AG09309 (cell line): ENCODE data around the gene PRPS1L1.

Experiments used
- DNase-seq: peaks from one replicate; pipeline ENCODE4 v3.0.0-alpha.2; 2010; ENCODE audit warnings: low read depth
- H3K4me3 ChIP-seq: 2 replicates; pipeline ENCODE4 v1.5.1; 2011; ENCODE audit warnings: mild to moderate bottlenecking, low read depth, low read length, moderate library complexity; ENCODE audit not compliant: control insufficient read depth
- TF ChIP-seq, protein P1 (sequence below): IDR thresholded peaks from 2 replicates; pipeline ENCODE4 v1.5.1; 2011; ENCODE audit warnings: mild to moderate bottlenecking, low read depth, low read length, inconsistent platforms; ENCODE audit not compliant: insufficient read depth, control insufficient read depth; ENCODE audit errors: missing control alignments

PRPS1L1 gene

DNA sequence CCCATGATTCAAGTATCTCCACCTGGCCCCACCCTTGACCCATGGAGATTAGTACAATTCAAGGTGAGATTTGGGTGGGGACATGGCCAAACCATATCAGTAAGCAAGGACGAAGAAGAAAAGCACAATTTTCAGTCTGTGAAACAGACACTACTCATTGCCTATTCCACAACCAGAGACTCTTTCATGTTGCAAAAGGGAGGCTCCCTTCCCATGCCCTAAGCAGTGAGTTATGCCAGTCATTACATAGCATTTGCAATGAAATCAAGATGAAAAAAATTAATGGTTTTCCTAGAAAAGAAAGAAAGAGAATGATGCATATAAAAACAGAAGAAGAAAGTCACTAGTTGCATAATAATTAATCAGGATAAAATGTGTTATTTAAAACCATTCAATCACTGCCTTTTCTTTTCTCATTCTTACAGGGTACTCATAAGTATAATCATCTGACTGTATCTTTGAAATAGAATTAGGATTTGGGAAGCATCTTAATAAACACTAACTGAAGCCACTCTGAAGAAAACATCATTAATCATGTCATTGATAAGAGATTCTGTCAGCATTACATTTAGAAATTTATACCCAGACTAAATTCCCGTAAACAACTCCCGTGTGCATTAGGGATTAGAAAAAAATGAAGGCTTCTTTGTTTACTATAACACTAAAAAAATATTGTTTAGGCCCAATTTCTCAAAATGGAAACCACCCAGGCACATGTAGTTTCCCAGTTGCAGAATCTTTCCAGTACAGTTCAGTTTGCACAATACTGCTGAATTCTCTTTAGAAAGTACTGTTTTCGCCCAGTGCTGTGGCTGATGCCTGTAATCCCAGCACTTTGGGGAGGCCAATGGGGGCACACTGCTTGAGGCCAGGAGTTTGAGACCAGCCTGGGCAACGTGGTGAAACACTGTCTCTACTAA lies 9.1 kb downstream of the PRPS1L1 start:
- no peak for DNase-seq
- H3K4me3 ChIP-seq, result no peak overlapping the region

DNA sequence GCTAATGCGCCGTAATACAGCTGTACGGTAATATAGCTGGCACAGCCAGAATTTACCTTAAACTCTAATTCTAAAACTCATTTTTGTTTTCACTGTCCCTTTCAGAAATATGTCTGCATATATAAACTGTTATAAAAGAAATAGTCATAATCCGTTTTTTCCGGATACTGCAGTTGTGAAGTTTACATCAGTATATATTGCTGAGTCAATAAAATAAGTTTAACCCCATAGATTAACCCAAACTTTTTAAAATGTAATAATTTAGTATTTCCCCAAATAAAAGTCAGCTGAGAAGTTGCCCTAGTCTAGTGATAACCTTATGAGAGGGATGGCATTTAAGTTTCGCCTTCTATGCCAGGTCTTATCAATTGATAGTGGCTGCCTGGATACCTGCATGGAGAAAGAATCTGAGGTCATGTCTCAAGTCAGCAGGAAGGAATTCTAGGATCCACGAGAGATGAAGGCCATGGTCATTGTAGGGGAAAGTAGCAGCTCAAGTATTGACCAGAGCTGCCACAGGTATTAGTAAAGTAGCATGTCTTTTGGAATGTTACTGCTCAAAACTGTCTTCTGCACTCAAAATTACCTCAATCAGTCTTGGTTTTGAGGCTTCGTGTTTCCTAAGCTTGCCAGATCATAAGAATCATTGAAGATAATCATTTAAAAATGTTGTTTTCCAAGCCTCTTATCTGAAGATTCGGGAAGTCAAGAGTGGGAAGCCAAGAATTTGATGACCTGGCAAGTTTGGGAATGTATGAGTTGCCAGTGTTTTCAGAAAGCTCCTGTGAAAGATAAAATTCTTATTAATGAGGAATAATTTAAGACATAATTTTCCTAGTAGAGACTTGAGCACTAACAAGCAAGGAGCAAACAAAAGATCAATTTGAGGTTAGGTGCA lies 10.8 kb downstream of the PRPS1L1 start:
- no peak for DNase-seq

More for the DNA sequence above, 9.1 kb downstream of the PRPS1L1 start:
- TF ChIP-seq, protein P1, sequence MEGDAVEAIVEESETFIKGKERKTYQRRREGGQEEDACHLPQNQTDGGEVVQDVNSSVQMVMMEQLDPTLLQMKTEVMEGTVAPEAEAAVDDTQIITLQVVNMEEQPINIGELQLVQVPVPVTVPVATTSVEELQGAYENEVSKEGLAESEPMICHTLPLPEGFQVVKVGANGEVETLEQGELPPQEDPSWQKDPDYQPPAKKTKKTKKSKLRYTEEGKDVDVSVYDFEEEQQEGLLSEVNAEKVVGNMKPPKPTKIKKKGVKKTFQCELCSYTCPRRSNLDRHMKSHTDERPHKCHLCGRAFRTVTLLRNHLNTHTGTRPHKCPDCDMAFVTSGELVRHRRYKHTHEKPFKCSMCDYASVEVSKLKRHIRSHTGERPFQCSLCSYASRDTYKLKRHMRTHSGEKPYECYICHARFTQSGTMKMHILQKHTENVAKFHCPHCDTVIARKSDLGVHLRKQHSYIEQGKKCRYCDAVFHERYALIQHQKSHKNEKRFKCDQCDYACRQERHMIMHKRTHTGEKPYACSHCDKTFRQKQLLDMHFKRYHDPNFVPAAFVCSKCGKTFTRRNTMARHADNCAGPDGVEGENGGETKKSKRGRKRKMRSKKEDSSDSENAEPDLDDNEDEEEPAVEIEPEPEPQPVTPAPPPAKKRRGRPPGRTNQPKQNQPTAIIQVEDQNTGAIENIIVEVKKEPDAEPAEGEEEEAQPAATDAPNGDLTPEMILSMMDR, result no peak

DNA sequence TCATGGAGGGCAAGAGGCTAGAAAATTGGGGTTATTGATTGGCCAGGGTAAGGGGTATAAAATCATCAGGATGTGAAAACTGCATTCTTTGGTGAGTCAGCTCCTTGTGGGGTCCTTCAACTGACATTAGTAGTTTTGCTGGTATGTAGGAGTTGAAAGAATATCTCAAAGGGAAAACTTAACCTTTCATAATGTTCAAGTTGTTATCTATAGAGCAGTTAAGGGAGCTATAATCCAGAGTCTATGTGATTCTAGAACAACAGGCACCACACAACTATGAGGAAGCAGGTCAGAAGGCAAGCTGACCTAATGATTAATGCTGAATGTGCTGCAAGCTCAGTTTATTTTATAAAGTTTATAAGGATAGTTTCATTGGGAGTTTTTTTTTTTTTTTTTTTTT lies 13.7 kb downstream of the PRPS1L1 start:
- H3K4me3 ChIP-seq, result no peak overlapping the region
- DNase-seq, result no peak
- TF ChIP-seq, protein P1, result no peak

More for the DNA sequence above, 10.8 kb downstream of the PRPS1L1 start:
- TF ChIP-seq, protein P1, result no peak
- H3K4me3 ChIP-seq, result no peak overlapping the region

DNA sequence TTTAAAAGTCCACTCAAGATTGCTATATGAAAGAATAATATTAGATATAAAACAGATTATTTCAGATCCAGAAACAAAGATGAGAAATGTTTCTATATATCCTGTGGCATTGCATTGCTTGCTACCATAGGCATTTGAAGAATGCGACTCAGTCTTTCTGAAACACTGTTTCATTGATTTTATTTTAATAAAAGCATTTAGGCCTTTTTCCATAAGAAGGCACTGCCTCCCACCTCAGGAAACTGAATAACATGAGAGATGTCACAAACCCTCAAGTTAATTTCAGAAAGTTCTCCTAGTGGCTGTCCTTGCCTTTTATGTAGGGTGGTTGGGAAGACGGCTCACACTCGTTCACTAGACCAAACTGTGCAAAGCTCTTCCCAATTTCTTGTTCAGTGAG lies 23.3 kb downstream of the PRPS1L1 start:
- TF ChIP-seq, protein P1, result no peak
- no peak for DNase-seq
- H3K4me3 ChIP-seq, result no peak overlapping the region

DNA sequence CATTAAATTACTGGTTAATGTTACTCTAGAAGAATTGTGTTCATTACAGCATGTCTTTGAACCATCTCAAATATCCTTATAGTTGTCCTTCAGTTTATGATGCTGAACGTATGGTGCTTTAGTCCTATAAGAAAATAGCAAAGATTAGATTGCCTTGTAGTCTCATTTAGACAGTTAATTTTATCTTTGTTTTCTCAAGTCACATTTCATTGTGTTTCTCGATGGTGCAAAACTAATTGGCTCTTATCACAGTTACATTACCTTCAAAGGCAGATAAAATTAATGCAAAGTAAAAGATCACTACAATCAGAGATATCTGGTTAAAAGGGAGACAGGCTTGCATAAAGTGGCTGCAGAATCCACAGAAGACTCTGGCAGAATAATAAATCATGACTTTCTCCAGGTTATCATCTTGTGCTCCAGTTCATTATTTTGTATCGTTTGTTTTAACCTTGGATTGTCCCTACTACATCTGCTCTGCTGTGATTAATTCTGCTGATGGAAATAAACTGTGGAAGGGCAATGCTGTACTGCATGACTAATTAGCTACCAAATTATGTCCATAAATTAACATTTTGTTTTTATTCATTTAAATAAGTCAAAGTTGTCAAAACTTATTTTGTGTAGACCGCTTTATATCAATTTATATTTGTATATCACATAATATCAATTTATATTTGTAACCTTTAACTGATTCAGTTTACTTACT lies 24.2 kb downstream of the PRPS1L1 start:
- no peak for DNase-seq
- no peak overlapping the region for H3K4me3 ChIP-seq
- TF ChIP-seq, protein P1, result no peak

DNA sequence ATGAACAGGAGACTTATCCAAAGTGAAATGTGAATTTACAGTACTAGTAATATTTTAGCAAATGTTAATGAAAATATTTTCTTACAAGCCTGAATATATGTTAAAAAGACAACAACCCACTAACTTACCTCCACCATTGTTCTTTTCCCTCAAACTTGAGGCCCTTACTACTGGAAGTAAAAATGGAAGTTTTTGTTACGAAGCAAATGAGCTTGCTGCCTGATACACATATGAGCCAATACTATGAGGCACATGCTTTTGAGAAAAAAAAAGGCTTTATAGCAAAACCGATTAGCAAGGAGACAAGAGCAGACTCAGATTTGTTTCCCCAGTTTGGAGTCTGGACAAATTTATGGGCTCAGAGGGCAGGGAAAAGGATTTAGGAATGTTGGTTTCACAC lies 29.0 kb downstream of the PRPS1L1 start:
- DNase-seq, result no peak
- H3K4me3 ChIP-seq, result no peak overlapping the region
- TF ChIP-seq, protein P1, result no peak
